GM13977 (cell line): Measurements from ENCODE around the gene CDK11A.
A peak's percentile ranks its signal among the peaks of the same experiment; 100 is the strongest.

Experiments
- DNase-seq: peaks from one replicate; pipeline ENCODE4 v3.0.0; 2012; ENCODE audit warnings: low spot score
- CTCF ChIP-seq: IDR thresholded peaks from 2 replicates; pipeline ENCODE4 v1.5.1; 2012; ENCODE audit warnings: mild to moderate bottlenecking, control low read depth; ENCODE audit not compliant: insufficient read depth; ENCODE audit errors: extremely low read depth, missing control alignments
- in situ Hi-C: fragments of 300-500 bp; cut with MboI; formaldehyde crosslinking; loops from one replicate; pipeline ENCODE4 v1.12.0; 2022; ENCODE audit warnings: low sequenced_read_pairs, low pct_unique_long_range_greater_than_20kb, mixed read lengths, inconsistent platforms; ENCODE audit not compliant: unreplicated experiment

The CDK11A gene

DNA sequence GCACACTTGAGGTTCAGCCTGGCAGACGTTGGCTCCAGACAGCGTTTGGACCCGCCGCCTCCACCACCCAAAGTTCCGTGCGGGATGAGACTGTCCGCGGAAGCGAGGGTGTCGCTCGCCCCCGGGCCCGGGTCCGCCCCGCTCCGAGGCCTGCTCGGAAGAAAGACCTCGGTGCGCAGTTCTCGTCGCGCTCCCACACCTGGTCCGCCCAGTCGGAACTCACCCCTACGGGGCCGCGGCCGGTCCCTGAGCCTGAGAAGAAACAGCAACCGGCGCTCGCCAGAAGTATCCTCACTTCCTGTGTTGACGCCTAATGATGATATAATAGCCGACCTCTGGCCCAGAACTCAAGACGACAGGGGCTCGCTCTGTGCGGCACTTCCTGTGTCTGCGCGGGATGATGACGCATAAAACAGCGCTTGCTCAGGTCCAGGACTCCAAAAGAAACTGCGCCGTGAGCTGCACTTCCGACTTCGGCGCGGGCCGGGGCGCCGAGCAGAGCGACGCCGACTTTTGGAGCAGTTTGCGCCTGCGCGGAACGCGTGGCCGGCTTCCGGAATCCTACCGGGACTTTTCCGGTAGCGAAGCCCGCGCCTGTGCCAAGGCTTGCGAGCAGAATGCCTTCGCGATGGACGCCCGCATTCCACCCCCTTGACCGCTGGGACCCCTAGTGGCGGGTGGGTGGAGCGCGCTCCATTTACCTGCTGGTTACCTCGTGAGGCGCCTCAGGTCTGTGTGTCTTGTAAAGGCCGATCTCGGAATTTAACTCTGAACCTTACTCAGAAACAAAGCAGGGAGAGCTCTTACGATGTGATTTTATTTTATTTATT lies at the start of gene CDK11A:
Gene CDK11A, minus strand, starts transcription at position 323 of the 830 bp plus-strand sequence. CDS start 1,539 bp downstream, outside the sequence.
- in situ Hi-C loops: loop anchor here (5.0 kb wide), 1 partner anchor 67 kb away; the partner anchor contains the start of gene CDK11B
- DNase-seq: peak; percentile 97

DNA sequence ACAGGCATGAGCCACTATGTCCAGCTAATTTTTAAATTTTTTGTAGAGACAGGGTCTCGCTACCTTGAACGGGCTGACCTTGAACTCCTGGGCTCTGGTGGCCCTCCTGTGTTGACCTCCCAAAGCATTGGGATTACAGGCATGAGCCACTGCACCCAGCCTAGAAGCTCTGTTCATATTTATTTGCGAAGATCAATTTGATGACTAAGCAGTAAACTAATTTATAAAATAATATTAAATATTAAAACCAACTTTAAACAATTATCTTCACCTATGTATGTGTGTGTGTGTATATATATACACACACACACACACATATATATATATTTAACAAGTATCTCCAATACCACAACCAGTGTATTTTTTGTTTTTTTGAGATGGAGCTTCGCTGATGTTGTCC lies 49.7 kb upstream of the CDK11A start:
- in situ Hi-C loops: no loop called here
- no peak for TF ChIP-seq CTCF
- no peak for DNase-seq

DNA sequence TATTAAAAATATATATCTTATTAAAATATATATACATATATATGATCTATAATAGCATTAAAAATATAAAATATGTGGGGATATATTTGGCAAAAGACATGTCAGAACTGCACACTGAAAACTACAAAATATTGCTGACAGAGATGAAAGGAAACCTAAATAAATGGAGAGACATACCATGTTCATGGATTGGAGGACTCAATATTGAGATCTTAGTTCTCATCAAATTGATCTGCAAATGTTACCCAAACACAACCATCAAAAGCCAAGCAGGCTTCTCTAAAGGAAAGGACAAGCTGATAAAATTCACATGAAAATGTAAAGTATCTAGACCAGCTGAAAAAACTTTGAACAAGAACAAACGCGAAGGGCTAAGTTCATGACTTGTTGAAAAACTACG lies 46.9 kb upstream of the CDK11A start:
- in situ Hi-C loops: no loop called here
- TF ChIP-seq CTCF: no peak

GRCh38 chr1:1770102-1770501 lies 45.9 kb upstream of the CDK11A start:
- in situ Hi-C loops: no loop called here
- no peak for TF ChIP-seq CTCF

More for the DNA sequence above, 46.9 kb upstream of the CDK11A start:
- no peak for DNase-seq

GRCh38 chr1:1768249-1768992 lies 44.3 kb upstream of the CDK11A start:
- in situ Hi-C loops: no loop called here
- no peak for DNase-seq
- TF ChIP-seq CTCF: no peak

More at GRCh38 chr1:1770102-1770501, 45.9 kb upstream of the CDK11A start:
- no peak for DNase-seq

GRCh38 chr1:1764876-1765470 lies 40.8 kb upstream of the CDK11A start:
- no peak for DNase-seq
- in situ Hi-C loops: no loop called here
- TF ChIP-seq CTCF: no peak
